Panc1 (cell line): ENCODE data around the gene PPIL1.

Experiments
- POLR2AphosphoS5 ChIP-seq: IDR thresholded peaks from 2 replicates; pipeline ENCODE4 v1.6.1; 2012; ENCODE audit warnings: mild to moderate bottlenecking, low read depth, low read length, moderate library complexity
- SIN3A ChIP-seq: IDR thresholded peaks from 2 replicates; pipeline ENCODE4 v1.6.1; 2012; ENCODE audit warnings: low read depth, mild to moderate bottlenecking, low read length, moderate library complexity, borderline replicate concordance; ENCODE audit not compliant: insufficient read depth
- TCF7L2 ChIP-seq: IDR thresholded peaks from 2 replicates; pipeline ENCODE4 v1.6.1; 2011; ENCODE audit warnings: mild to moderate bottlenecking, low read depth, low read length, inconsistent platforms
- TF ChIP-seq, protein P1 (sequence below): fragments of 450-650 bp; IDR thresholded peaks from 2 replicates; pipeline ENCODE4 v1.5.1; 2017; ENCODE audit warnings: mild to moderate bottlenecking
- TF ChIP-seq, protein P2 (sequence below), 2 experiments: IDR thresholded peaks; 2 replicates each; pipeline ENCODE4 v1.6.1; 2011 to 2012; ENCODE audit warnings: low read depth in 2 of 2, control low read depth in 1 of 2, low read length in 1 of 2, mild to moderate bottlenecking in 1 of 2, moderate library complexity in 1 of 2; ENCODE audit not compliant: insufficient read depth in 1 of 2

DNA sequence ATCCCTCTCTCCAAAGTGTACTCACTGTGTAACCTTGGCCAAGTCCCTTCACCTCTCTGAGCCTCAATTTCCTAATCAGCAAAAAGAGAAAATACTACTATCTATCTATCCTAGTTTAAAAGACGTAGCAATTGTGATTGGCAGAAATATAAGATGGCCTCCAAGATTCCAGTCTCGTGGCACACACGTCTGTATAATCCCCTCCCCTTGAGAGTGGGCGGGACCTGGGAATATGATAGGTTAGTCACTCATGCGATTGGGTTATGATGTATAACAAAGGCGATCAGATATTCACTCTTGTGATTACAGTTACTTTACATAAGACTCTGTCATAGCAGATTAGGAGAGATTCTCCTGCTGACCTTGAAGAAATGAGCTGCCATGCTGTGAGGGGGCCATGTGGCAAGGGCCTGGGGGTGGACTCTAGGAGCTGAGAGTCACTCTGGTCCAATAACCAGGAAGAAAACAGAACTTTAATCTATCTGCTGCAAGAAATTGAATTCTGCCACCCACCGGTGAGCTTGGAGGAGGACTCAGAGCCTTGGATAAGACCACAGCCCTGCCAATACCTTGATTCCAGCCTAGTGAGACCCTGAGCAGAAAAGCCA lies 41.3 kb downstream of the PPIL1 start:
- TF ChIP-seq, protein P1, sequence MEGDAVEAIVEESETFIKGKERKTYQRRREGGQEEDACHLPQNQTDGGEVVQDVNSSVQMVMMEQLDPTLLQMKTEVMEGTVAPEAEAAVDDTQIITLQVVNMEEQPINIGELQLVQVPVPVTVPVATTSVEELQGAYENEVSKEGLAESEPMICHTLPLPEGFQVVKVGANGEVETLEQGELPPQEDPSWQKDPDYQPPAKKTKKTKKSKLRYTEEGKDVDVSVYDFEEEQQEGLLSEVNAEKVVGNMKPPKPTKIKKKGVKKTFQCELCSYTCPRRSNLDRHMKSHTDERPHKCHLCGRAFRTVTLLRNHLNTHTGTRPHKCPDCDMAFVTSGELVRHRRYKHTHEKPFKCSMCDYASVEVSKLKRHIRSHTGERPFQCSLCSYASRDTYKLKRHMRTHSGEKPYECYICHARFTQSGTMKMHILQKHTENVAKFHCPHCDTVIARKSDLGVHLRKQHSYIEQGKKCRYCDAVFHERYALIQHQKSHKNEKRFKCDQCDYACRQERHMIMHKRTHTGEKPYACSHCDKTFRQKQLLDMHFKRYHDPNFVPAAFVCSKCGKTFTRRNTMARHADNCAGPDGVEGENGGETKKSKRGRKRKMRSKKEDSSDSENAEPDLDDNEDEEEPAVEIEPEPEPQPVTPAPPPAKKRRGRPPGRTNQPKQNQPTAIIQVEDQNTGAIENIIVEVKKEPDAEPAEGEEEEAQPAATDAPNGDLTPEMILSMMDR: no peak
- TF ChIP-seq SIN3A (no peak), POLR2AphosphoS5 (no peak), TCF7L2 (no peak)
- TF ChIP-seq, protein P2, sequence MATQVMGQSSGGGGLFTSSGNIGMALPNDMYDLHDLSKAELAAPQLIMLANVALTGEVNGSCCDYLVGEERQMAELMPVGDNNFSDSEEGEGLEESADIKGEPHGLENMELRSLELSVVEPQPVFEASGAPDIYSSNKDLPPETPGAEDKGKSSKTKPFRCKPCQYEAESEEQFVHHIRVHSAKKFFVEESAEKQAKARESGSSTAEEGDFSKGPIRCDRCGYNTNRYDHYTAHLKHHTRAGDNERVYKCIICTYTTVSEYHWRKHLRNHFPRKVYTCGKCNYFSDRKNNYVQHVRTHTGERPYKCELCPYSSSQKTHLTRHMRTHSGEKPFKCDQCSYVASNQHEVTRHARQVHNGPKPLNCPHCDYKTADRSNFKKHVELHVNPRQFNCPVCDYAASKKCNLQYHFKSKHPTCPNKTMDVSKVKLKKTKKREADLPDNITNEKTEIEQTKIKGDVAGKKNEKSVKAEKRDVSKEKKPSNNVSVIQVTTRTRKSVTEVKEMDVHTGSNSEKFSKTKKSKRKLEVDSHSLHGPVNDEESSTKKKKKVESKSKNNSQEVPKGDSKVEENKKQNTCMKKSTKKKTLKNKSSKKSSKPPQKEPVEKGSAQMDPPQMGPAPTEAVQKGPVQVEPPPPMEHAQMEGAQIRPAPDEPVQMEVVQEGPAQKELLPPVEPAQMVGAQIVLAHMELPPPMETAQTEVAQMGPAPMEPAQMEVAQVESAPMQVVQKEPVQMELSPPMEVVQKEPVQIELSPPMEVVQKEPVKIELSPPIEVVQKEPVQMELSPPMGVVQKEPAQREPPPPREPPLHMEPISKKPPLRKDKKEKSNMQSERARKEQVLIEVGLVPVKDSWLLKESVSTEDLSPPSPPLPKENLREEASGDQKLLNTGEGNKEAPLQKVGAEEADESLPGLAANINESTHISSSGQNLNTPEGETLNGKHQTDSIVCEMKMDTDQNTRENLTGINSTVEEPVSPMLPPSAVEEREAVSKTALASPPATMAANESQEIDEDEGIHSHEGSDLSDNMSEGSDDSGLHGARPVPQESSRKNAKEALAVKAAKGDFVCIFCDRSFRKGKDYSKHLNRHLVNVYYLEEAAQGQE (IDR thresholded peaks at IDR 0.05; ENCODE audit: insufficient read depth in 1 of 2, low read depth in 2 of 2, low read length in 1 of 2): no peak
